GM12874 (cell line): ENCODE measurements around the gene MKNK2.

ENCODE experiments used
- TF ChIP-seq, protein P1 (sequence below): IDR thresholded peaks from 2 replicates; pipeline ENCODE4 v1.5.1; 2011; ENCODE audit warnings: low read depth, mild to moderate bottlenecking, control low read depth, low read length, moderate library complexity; ENCODE audit not compliant: insufficient read depth

Gene MKNK2

GRCh38 chr19:2077398-2077797 is 26.4 kb upstream of the MKNK2 start:
- TF ChIP-seq, protein P1, sequence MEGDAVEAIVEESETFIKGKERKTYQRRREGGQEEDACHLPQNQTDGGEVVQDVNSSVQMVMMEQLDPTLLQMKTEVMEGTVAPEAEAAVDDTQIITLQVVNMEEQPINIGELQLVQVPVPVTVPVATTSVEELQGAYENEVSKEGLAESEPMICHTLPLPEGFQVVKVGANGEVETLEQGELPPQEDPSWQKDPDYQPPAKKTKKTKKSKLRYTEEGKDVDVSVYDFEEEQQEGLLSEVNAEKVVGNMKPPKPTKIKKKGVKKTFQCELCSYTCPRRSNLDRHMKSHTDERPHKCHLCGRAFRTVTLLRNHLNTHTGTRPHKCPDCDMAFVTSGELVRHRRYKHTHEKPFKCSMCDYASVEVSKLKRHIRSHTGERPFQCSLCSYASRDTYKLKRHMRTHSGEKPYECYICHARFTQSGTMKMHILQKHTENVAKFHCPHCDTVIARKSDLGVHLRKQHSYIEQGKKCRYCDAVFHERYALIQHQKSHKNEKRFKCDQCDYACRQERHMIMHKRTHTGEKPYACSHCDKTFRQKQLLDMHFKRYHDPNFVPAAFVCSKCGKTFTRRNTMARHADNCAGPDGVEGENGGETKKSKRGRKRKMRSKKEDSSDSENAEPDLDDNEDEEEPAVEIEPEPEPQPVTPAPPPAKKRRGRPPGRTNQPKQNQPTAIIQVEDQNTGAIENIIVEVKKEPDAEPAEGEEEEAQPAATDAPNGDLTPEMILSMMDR: no peak

- TF ChIP-seq, protein P1: no peak
Measured at GRCh38 chr19:2076526-2076944, 25.5 kb upstream of the MKNK2 start.

- TF ChIP-seq, protein P1: no peak
Measured at GRCh38 chr19:2072757-2073551, 21.9 kb upstream of the MKNK2 start.

DNA sequence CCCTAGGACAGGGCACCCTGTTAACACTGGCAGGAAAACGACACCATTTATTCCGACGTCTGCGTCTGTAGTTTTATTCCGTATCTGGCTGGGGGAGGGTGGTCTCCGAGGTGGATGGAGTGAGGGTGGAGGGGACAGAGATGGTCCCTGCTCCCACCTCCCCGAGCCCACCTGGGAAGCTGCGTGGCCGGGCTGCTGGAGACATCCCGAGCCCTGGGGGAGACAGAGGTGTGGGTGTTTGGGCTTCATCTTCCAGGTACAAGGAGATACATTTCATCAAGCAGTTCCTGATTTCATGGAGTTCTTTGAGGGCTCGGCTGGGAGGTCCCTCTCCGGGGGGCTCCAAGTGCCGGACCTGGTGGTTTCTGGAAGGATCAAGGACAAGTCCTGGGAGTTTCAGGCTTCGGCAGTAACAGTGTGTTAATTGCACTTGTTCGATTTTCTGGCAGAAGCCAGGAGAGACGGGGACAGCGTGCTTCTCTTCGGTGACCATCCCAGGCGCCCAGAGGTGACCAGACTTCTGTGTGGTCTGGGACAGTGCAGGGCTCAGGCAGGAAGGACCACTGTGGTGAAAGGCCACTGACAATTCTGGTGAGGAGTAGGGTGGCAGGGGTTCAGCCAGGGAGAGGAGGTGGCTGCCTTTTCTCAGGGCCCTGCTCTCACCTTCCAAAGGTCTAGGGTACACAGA is 20.1 kb upstream of the MKNK2 start:
- TF ChIP-seq, protein P1: no peak

DNA sequence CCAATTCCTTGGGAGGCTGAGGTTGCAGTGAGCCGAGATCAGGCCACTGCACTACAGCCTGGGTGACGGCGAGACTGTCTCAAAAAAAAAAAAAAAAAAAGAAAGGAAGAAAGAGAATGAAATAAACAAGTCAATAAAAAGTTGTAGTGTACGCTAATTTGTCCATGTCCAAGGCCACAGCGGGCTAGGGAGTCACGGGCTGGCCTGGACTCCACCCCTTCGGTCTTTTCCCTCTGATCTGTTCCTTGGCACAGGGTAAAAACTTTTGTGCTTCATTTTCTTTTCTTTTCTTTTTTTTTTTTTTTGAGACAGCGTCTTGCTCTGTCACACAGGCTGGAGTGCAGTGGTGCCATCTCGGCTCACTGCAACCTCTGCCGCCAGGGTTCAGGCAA is 19.4 kb upstream of the MKNK2 start:
- TF ChIP-seq, protein P1: no peak

- TF ChIP-seq, protein P1: no peak
Measured at GRCh38 chr19:2064788-2065524, 13.9 kb upstream of the MKNK2 start.

GRCh38 chr19:2064395-2064787 is 13.3 kb upstream of the MKNK2 start:
- TF ChIP-seq, protein P1: no peak
